Measurements from ENCODE around the gene TSPAN14.
A peak's percentile ranks its signal among the peaks of the same experiment; 100 is the strongest.

The TSPAN14 gene

DNA sequence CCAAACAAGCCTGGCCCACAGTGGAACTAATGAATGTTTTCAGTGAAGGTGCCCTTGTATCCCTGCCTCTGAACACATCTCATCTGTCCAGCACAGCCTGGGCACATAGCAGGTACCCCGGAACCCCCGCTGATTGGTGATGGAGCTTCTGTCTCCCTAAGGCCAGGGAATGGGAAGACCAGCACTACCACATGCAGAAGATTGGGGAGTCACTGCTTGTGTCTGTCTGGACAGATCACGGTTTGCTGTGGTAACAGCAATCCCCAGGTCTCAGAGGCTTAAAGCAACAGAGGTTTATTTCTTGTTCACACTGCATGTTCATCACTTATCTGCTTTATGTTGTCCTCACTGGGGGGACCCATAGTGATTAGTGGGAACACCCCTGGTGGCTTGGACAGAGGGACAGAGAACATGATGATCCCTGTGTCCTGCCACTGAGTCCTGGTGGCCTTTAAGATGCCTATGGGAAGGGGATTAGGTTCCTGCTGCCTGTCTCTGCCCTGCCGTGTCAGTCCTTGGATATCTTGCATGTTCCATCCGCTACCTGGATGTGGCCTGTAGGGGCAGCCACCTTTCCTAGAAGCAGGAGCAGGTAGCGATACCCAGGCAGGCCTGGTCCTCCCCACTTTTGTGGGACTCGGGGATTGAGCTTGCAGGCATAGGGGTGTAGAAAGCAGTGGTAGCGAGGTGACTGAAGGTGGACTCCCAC, 3.6 kb downstream of the TSPAN14 start:
- DNase-seq: no peak

DNA sequence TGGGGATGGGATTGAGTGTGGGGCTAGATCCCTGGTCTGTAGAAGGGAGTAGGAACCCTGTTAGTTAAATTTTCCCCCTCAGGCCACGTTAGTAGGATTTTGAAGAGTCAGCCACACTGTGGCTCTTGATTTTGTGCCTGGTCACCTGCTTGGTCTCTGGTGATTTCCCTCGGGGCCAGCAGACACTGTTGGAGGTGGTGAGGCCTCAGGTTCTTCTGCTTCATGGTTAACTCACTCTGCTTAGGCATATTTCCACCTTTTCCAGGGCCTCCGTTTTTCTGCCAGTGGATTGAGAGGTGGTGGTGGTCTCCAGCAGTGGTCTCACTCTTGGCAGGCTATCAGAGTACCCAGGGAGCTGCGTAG, 4.1 kb downstream of the TSPAN14 start:
- no peak for DNase-seq

DNA sequence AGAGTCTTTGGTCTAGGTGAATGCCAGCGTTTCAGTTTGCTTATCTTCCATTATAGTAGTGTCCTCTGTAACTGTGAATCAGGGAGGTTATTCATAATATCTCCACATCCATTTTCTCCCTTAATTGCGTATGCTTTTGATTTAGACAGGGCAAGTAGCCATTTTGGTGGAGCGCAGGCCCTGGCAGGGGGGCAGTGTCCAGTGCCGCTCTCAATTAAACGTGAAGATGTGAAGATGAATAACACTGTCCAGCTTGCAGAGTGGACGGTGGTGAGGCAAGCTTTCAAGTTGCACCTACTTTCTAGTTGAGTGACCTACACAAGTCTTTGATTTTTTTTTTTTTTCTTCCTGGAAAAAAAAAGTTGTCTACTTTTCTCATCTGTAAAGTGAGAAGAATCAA, 4.5 kb downstream of the TSPAN14 start:
- DNase-seq: no peak

DNA sequence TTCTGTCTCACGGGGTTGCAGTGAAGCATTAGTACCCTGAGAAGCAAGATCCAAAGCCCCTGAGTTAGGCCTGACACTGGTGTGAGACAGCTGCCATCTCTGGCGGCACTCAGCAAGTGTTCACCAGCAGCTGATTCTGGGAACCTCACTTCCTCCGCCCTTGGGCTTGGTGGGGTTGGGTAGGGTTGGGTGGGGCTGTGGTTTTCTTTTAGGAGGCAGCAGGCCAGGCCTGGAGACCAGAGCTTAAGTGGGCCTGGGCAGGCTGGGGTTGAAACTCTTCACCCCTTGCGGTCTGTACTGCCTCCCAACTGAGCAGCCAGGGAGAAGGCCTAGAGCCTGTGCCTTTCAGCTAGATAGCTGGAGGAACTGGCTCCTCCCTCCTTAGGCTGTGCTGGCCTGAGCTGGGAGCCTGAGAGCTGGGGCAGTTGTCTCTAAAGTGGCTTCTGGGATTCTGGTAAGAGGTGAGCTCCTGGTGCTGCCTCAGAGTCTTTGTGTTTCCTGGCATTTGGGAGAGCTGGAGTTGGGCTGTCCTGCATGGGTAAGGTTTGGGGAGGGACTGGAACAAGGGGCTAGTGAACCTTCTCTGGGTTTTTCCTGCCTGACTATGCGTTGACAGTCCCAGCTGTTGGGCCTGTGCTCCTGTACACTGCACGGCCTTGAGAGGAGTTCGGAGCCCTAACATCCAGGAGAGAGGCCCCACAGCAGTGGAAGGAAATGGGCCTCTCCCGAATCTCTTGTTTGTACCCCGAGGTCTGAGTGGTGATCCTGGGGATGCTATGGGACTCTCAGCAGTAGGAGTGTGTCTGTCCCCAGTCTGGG, 5.1 kb downstream of the TSPAN14 start:
- peak; percentile 77 for DNase-seq

DNA sequence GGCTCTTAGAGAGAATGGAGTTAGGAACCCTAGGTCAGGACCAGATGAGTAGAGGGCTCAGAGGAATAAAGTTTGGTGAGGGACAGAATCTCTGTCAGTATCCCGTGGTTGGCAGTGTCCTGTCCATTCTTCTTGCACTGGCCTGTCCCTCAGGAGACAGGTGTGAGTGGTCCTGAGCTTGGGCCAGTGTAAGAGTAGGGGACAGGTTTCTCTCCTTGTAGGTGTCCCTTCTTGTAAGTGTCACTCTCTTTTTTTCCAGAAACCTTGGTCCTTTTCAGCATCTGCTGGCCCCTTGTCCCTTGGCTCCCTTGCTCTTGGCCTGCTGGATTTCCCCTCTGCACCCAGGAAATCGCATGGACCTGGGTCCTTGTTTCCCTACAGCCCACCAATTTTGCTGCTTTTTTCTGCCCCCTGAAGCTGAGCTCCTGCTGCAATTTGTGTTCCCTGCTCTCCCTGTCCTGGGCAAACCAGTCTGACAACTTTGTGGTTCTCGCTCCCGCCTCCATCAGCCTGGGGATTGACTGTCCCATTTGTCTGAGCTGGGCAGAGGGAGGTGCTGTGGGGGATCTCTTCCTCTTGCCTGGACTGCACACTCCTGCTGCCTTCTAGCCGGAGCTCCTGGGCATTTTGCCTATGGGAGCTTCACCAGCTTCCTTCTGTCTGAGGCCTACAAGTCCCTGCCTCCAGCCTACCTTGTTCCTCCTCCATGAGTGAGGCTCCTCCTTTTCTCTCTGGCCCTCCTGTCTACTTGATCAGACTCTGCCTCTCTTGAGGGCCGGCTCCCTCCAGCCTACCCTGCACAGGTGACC, 6.5 kb downstream of the TSPAN14 start:
- no peak for DNase-seq

DNA sequence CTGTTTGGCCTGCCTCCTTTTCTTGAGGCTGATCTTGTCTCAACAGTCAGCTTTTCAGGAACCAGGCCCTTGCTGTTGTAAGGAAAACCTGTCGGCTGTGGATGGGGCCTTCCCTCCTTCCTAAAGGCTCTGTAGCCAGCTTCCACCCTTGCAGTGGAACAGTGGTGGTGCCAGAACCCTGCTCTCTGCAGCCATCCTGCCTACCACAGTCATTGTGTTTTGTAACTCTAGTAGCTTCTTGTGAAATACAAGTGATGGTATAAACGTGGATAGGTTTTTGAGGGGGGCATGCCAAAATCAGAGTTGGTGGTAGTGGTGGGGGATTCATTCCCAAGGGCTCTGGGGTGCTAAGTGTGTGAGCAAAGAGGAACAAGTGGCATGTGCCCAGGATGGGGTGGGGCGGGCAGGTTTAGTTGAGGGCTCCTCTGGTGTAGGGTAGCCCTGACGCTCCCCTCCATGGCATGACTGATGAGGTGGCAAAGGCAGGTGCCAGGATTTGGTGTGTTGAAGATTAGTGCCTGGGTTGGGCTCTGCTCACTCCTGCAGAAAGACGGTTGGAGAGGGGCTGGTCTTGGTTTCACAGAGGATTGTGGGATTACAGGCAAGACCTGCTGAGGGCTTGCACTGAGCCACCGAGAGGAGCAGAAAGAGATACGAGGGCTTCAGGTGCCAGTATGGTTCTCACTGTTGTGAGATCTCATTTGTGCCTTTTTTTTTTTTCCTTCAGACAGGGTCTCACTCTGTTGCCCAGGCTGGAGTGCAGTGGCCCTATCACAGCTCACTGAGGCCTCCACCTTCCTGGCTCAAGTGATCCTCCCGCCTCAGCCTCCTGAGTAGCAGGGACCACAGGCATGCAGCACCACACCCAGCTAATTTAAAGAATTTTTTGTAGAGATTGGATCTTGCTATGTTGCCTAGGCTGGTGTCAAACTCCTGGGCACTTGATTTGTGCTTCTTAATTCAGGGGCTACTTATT, 7.4 kb downstream of the TSPAN14 start:
- no peak for DNase-seq

DNA sequence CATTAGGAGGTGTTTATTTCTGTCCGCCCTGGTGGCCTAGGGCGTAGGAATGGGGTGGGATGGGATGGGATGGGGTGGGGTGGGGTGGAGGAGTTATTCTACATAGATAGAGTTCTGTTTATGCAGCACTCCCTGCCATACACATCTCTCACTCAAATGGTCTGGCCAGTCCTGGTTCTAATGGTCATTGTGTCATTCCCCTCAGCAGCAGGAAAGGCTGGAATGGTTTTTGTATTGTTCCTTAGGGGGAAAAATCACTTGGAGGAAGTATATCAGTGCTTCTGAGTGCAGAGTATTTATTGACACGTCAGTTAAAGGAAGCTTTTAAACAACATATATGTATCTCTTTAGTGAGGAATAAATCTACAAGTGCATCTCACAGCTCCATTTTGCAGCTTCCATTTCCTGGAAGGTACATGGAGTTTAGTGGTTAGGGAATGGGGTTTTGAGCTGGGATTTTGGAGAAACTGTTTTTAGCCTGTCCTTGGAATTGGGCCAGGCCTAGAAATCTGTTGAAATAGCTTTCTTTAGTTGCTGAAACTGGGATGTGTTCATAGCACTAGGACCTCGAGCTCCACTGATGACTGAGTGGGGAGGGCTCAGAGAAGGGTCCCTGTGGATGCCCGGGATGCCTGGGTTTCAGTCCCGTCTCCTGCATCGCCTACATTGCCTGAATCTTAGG, 8.3 kb downstream of the TSPAN14 start:
- no peak for DNase-seq

DNA sequence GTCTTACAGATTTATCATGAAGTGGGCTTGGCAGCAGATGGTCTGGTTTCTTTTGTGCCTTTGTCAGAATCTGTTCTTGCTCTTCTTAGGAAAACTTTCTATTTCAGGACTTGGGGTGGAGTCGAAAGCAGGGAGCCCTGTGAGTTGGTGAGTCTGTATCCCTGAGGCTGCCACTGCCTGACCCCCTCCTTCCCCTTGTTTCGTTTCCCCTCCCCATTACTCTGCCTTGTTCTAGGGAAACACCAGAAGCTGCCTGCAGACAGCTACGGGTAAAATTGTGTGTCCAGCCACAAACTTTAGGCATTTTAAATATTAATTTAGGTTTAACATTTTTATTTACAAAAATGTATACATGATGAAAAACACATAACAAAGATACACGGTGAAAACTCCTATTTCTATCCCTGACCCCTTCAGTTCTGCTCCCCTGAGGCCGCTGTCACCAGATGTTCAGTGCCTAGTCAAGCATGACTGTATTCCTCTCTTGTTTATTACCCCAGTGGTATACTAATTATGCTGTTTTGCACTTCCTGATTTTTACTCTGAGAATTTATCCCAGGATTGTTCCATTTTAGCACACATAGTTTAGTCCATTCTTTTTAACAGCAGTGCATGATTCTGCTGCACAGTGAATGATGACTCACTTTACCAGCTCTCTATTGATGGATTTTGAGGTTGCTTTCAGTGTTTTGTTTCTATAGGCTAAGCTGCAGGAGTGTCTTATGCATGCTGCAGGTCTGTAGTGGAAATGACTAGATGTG, 9.1 kb downstream of the TSPAN14 start:
- no peak for DNase-seq

DNA sequence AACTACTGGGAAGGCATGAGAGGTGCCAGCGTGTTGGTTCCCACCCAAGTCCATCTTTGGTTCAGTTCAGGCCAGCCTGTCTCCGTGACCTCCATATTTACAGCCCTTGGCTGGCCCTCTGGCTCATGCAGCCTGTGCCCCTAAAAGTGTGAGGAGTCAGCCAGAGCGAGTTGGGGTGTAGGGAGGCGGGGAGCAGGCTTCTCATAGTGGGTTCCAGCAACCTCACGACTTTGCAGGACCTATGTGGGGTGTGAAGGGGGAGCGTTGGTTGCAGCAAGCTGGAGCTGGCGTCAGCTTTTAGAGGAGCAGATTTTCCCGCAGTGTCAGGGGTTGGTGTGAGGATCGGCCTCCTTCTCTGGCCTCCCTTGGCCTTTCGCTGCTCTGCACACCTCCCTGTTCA, 9.8 kb downstream of the TSPAN14 start:
- DNase-seq: no peak

DNA sequence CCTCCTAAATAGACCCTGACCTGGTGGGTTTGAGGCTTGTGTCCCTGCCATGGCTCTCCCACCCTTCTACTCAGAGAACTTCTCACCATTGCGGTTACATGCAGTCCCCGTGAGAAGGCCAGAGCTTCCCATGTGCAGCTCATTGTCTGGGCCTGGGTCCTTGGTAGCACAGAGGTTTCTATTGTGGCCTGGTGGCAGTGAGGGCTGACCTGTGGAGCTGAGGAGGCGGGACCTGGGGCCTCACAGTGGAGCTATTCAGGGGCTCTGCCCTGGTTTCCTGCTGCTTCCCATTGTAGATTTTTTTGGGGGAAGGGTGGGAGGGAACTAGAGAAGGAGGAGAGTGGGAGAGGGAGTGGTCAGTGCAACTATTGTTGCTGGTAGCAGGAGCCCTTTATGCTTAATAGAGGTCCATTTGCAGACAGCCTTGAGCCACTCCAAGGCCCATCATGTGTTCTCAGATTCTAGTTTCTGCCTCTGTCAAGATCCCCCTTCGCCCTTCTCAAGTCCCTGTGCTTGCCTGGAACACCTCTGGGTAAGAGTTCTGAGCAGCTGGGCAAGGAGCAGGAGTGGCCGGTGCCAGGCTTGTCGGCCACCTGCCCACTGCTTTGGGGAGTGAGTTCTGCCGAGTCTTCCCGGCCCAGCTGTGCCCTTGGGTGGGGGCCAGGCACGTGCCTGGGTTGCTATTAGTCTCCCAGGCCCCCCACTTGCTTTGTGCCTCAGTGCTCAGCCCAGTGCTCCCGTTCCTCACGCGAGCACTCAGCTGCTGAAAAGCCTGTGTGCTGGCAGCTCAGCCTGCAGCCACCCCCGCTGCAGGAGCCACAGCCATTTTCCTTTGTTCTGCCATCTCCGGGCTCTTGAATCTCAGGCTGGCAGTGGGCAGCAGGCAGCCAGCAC, 10.7 kb downstream of the TSPAN14 start:
- DNase-seq: no peak

DNA sequence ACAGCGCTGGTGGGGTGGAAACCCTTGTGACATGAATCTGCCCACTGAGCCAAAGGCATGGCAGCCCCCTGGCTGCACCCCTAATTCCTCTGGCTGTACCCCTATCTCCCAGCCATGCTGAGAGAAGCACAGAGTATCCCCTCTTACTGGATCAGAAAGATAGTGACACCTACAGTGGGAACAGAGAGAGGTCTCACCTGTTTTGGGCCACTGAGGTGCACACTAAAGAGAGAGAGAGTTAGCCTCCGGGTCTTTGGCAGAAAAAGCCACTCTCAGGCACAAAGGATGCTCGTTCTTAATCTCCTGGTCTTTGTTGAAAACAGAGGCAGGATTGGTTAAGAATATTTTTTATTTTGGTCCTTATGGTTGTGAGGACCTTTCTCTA, 11.3 kb downstream of the TSPAN14 start:
- DNase-seq: no peak

DNA sequence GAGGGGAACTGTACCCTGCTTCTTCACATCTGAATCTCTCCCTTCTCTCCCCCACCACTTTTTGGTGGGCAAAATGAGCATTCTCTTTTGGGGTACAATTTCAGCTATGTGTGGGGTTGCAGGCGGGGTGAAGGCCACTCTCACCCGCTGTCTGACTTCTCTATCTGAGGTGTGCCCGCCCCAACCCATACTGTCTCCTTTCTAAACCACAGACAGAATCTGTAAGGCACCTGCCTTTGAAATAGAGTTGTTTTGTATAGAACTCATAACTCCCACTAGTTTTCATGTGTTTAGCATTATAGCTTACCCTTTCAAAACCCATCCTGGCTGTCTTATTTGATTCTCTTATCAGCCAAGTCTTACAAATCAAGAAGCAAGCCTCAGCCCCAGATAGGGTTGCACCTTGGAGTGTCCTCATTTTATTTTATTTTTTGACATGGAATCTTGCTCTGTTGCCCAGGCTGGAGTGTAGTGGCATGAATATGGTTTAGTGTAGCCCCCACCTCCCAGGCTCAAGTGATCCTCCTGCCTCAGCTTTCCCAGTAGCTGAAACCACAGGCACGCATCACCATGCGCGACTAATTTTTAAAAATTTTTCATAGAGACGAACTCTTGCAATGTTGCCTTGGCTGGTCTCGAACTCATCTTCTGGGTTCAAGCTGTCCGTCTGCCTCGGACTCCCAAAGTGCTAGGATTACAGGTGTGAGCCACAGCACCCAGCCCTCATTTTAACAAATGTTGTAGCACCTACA, 11.9 kb downstream of the TSPAN14 start:
- peak; percentile 60 for DNase-seq

DNA sequence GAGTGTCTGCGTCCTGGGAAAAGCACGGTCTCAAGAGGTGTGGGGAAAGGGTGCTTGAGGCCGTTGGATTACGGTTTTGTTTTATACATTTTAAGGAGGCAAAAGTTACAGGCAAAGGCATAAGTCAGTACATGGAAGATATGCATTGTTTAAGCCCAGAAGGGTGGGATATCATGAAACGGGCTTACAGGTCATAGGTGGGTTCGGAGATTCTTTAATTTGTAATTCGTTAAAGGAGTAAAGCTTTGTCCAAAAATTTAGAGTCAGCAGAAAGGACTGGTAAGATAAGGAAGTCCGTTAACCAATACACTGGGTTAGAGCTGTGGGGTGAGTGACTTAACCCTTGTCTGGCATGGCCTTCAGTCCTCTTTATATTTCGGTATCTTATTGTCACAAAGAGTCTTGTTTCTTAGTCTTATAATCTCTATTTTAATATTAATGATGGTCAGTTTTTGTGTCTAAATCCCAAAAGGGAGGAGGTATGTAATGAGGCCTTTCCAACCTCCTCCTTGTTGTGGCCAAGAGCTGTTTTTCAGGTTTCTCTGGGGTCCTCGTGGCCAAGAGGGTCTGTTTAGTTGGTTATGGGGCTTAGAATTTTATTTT, 12.7 kb downstream of the TSPAN14 start:
- DNase-seq: no peak

DNA sequence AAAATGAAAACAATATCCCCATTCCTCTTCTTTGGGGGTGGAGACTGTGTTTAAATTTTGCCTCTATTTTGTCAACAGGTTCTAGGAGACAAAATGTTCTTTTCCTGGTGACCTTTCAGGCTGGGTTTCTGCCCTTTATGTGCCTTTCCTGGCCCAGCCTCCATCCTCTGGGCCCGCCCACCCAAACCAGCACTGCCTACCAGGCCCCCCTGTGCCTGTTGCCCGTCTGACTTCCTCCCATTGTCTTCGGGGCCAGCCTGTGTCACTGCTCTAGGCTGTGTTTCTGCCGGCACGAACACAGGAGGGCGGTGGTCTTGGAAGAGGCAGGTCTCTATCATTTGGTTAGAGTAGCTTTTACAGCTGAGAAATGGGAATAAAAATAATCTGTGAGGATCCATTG, 13.9 kb downstream of the TSPAN14 start:
- DNase-seq: peak; percentile 64

DNA sequence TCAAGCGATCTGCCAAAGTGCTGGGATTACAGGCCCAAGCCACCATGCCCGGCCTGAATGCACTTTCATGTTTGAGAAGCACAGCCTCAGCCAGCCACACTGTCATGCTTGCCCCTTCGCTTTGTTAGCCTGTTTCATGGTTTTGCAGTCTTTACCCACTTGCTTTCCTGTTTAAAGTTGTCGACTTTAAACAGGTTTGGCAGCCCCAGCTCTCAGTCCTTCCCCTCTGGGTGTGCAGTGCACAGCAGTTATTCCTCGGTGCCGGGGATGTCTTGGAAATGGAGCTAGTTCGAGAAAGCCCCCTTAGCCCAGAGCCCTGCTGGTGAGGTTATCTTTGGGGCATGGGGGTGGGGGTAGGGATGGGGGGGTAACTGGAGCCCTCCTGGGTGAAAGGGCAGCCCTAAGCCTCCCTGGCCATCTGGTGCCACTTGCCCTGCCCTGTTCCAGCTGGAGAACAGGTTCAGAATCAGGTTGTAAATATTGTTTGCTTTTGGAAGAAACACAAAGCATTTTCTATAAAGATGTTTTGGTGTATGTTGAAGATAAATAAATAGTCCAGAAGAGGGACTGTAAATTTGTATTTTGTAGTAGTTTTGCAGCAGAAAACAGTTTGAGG, 14.8 kb downstream of the TSPAN14 start:
- no peak for DNase-seq

DNA sequence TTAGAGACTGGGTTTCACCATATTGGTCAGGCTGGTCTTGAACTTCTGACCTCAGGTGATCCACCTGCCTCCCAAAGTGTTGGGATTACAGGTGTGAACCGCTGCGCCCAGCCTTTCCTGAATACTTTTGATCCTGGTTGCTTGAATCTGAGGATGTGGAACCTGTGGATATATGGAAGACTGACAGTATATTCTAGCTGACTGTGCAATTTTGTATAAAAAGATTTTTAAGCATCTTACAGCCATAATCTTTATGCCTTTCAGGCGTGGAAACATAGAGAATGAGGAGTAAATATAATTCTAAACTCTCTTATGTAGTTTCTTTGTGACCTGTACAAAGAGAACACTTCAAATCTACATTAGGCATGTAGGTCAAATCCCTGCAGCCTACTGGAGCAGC, 16.2 kb downstream of the TSPAN14 start:
- no peak for DNase-seq

DNA sequence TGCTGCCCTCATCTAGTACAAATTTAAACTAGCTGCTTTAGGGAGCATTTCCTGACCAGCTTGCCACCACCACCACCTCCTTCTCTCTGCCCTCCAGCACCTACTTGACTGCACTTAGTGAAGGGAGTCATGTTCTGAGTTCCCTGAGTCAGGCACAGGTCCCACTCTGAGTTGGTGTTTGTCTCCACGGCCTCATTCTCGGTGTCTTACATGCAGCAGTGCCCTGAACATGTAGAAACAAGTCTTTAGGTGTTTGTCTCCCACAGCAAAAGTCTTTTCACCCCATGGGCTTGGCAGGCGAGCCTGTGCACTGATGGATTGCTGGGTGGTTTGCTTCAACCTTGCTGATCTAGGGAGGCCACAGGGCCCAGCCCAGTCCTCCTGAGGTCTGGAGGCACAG, 16.9 kb downstream of the TSPAN14 start:
- DNase-seq: no peak

DNA sequence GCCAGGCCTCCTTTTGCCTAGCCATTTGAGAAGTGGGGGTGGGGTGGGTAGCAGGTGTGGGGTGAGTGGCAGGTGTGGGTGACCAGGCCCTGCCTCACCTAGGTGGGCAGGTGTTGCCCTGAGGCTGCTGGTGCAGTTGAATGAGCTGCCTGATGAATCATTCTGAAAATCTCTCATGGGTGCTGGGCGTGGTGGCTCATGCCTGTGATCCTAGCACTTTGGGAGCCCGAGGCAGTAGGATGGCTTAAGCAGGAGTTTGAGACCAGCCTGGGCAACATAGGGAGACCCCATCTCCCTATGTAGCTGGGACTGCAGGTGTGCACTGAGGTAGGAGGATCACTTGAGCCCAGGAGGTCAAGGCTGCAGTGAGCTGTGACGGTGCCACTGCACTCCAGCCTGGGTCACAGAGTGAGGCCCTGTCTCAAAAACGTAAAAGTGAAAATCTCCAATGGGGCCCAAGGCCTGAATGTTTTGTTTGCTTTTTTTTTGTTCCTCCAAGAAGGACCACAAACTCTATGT, 17.7 kb downstream of the TSPAN14 start:
- no peak for DNase-seq
